Kidney (tissue), 14 donors: Measurements from ENCODE around the gene KIAA1671. TPM values are rescaled to one million over a fixed set of nuclear protein-coding genes. Genes with fewer than 3 reads are reported as not detected.

Experiments used
- DNase-seq, 5 donors: peaks; one replicate each; pipeline ENCODE4 v3.0.0-alpha.2; 2013 to 2020
- FAIRE-seq: peaks from 2 replicates; lab custom pipeline; 2012; peaks lifted over from hg19 to GRCh38; lab: Jason Lieb, UNC
- H3K27ac ChIP-seq, 2 donors: one replicate each; pipeline ENCODE4 v1.7.0; 2013; ENCODE audit warnings: low read depth in 2 of 2, low read length in 2 of 2, inconsistent platforms in 1 of 2
- H3K27me3 ChIP-seq: one replicate; pipeline ENCODE4 v1.7.1; 2013; ENCODE audit warnings: low read length, inconsistent platforms; ENCODE audit not compliant: control insufficient read depth, insufficient read depth
- H3K36me3 ChIP-seq, 3 donors: one replicate each; pipeline versions ENCODE4 v1.7.0 to v1.7.1; 2013; ENCODE audit warnings: low read length in 3 of 3, control low read depth in 1 of 3, inconsistent platforms in 1 of 3; ENCODE audit not compliant: insufficient read depth in 3 of 3, control insufficient read depth in 2 of 3
- H3K4me1 ChIP-seq, 3 donors: one replicate each; pipeline versions ENCODE4 v1.7.0 to v1.7.1; 2013; ENCODE audit warnings: low read length in 3 of 3, inconsistent platforms in 1 of 3, low read depth in 1 of 3; ENCODE audit not compliant: control insufficient read depth in 2 of 3, insufficient read depth in 2 of 3
- H3K4me3 ChIP-seq, 3 donors: one replicate each; pipeline versions ENCODE4 v1.7.0 to v1.8.1; 2013; ENCODE audit warnings: low read length in 3 of 3, control low read depth in 1 of 3, inconsistent platforms in 1 of 3
- H3K9ac ChIP-seq, 3 donors: one replicate each; pipeline versions ENCODE4 v1.7.0 to v1.7.1; 2013; ENCODE audit warnings: low read length in 3 of 3, control low read depth in 1 of 3, inconsistent platforms in 1 of 3
- H3K9me3 ChIP-seq, 3 donors: one replicate each; pipeline versions ENCODE4 v1.7.0 to v1.7.1; 2013; ENCODE audit warnings: low read length in 3 of 3, control low read depth in 1 of 3, inconsistent platforms in 1 of 3; ENCODE audit not compliant: control insufficient read depth in 2 of 3, insufficient read depth in 1 of 3
- intact Hi-C: fragments of 100-400 bp; cut with DNase I; formaldehyde crosslinking; loops from one replicate; pipeline ENCODE4 v1.11.1; 2022
- polyA plus RNA-seq: library from polyadenylated mRNA; stranded (reverse); fragments of 350-450 nt; fragmentation: Illumina TruSeq; extraction: RNeasy Lipid Tissue Mini Kit (QIAGEN cat#74804); gene quantifications from one replicate; pipeline ENCODE4 v1.2.3, GENCODE V29; 2014; ENCODE audit warnings: low read depth, low replicate concordance; ENCODE audit not compliant: insufficient read depth
- total RNA-seq: library from RNA; stranded (reverse); fragmentation: NEBNext Ultra II Directional; extraction: Animal tissue kit (Norgen Biotek cat#: 25700); gene quantifications from one replicate; pipeline ENCODE4 v1.2.1, GENCODE V29; 2021
- TF ChIP-seq, protein P1 (sequence below): IDR thresholded peaks from 3 replicates; pipeline ENCODE4 v1.5.1; 2012; ENCODE audit warnings: mild to moderate bottlenecking, moderate library complexity, borderline replicate concordance; ENCODE audit not compliant: insufficient read depth; ENCODE audit errors: extremely low read depth
- donor health status: control.
- donor health status: control.
- donor health status: control.
- donor health status: control.
- donor health status: control.
- donor health status: DM: yes; HTN: yes; CAD: no.
- donor health status: Normal renal cell carcinoma (clear cell type).

KIAA1671 gene
- total and polyA plus RNA-seq, 2 donors from 2014 or later, result 7.3 to 65.2 TPM

- H3K36me3 ChIP-seq, result no peaks in the 10 kb centered on the region
- no peaks in the 10 kb centered on the region for H3K9me3 ChIP-seq
- H3K4me1 ChIP-seq, result peaks cover 0 to 25% (median 17%) of the 10 kb centered on the region in 3 donors
- TF ChIP-seq, protein P1, sequence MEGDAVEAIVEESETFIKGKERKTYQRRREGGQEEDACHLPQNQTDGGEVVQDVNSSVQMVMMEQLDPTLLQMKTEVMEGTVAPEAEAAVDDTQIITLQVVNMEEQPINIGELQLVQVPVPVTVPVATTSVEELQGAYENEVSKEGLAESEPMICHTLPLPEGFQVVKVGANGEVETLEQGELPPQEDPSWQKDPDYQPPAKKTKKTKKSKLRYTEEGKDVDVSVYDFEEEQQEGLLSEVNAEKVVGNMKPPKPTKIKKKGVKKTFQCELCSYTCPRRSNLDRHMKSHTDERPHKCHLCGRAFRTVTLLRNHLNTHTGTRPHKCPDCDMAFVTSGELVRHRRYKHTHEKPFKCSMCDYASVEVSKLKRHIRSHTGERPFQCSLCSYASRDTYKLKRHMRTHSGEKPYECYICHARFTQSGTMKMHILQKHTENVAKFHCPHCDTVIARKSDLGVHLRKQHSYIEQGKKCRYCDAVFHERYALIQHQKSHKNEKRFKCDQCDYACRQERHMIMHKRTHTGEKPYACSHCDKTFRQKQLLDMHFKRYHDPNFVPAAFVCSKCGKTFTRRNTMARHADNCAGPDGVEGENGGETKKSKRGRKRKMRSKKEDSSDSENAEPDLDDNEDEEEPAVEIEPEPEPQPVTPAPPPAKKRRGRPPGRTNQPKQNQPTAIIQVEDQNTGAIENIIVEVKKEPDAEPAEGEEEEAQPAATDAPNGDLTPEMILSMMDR, result no peak
- H3K27me3 ChIP-seq, result no peaks in the 10 kb centered on the region
- intact Hi-C loops, result no loop called here
- no peak for FAIRE-seq
- H3K27ac ChIP-seq, result peak overlapping the region; percentile 75 to 89
- peak in 4 of 5 donors; percentile 21 to 73 (median 53) for DNase-seq
- peak overlapping the region in 1 of 3 donors; percentile 51 for H3K9ac ChIP-seq
- peak overlapping the region in 1 of 3 donors; percentile 8 for H3K4me3 ChIP-seq
These were observed 167.6 kb downstream of the KIAA1671 start for GRCh38 chr22:25120093-25120561.

GRCh38 chr22:25120761-25121212 is 168.3 kb downstream of the KIAA1671 start:
- peak in 4 of 5 donors; percentile 56 to 87 (median 80) for DNase-seq
- TF ChIP-seq, protein P1, result no peak
- Histone ChIP-seq H3K36me3 (no peaks in the 10 kb centered on the region), H3K4me1 (peaks cover 0 to 26% (median 23%) of the 10 kb centered on the region in 3 donors), H3K9ac (peak overlapping the region in 1 of 3 donors; percentile 51), H3K4me3 (peak overlapping the region in 1 of 3 donors; percentile 8), H3K9me3 (no peaks in the 10 kb centered on the region), H3K27ac (peak overlapping the region; percentile 75 to 89), H3K27me3 (no peaks in the 10 kb centered on the region)
- intact Hi-C loops, result no loop called here
- FAIRE-seq, result no peak

DNA sequence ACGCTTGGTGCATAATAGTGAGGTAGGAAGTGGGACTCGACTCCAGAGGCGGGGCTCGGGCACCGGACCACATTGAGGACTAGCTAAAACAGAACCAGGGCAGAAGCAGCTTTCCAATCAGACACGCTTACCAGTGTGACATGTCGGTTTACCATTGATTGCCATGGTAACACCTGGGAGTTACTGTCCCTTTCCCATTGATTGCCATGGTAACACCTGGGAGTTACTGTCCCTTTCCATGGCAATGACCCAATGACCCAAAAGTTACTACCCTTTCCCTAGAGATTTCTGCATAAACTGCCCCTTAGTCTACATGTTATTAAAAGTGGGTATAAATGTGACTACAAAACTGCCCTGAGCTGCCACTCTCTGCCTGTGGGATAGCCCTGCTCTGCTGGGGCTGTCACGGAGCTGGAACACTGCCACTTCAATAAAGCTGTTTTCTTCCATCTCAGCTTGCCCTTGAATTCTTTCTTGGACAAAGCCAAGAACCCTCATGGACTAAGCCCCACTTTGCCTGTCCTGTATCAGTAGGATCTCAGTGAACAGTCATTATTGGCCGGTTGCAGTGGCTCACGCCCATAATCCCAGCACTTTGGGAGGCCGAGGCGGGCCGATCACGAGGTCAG is 169.7 kb downstream of the KIAA1671 start:
- FAIRE-seq, result no peak
- Histone ChIP-seq H3K27me3 (no peaks in the 10 kb centered on the region), H3K27ac (peak overlapping the region in 1 of 2 donors; percentile 75), H3K36me3 (no peaks in the 10 kb centered on the region), H3K9me3 (no peaks in the 10 kb centered on the region), H3K4me3 (no peak overlapping the region), H3K4me1 (peaks cover 0 to 35% (median 28%) of the 10 kb centered on the region in 3 donors), H3K9ac (no peak overlapping the region)
- intact Hi-C loops, result no loop called here
- DNase-seq, result no peak
- TF ChIP-seq, protein P1, result no peak
